Right renal pelvis (tissue), 4 donors: Measurements from ENCODE around the gene DMC1. TPM values are rescaled to one million over a fixed set of nuclear protein-coding genes. Genes with fewer than 3 reads are reported as not detected.
A peak's percentile ranks its signal among the peaks of the same experiment; 100 is the strongest.
"Not testable (repeated sequence)": the region's sequence is repeated elsewhere in the genome, so short reads cannot be mapped to it uniquely, and the experiment has no call there.

ENCODE experiments used
- DNase-seq, 4 donors: peaks; one replicate each; pipeline ENCODE4 v3.0.0-alpha.2; 2013; ENCODE audit warnings: low read depth in 4 of 4, low spot score in 3 of 4, missing footprints in 1 of 4
- polyA plus RNA-seq, 4 donors: library from polyadenylated mRNA; unstranded; fragments of 120-200 nt; gene quantifications; one replicate each; pipeline ENCODE4 v1.2.1, GENCODE V29; 2013; ENCODE audit not compliant: insufficient read length in 4 of 4

DMC1 gene
- 1 to 10 TPM; 4.1 to 5.3 (median 5.0) TPM for polyA plus RNA-seq

GRCh38 chr22:38569972-38570778 lies at the start of gene DMC1:
Gene DMC1, minus strand, starts transcription at chr22:38570183. Its CDS starts 1,927 bp downstream, at chr22:38568256.
- peak; percentile 78 to 87 (median 84) for DNase-seq

- no peak for DNase-seq
Measured at GRCh38 chr22:38618682-38619081, 48.7 kb upstream of the DMC1 start.

GRCh38 chr22:38618258-38618657 lies 48.3 kb upstream of the DMC1 start:
- no peak for DNase-seq

- DNase-seq, result not testable (repeated sequence)
Measured at GRCh38 chr22:38615064-38615405, 45.1 kb upstream of the DMC1 start.

GRCh38 chr22:38614332-38615063 lies 44.5 kb upstream of the DMC1 start:
- no peak for DNase-seq

GRCh38 chr22:38613588-38613987 lies 43.6 kb upstream of the DMC1 start:
- no peak for DNase-seq

- no peak for DNase-seq
Measured at GRCh38 chr22:38612217-38613006, 42.4 kb upstream of the DMC1 start.

GRCh38 chr22:38611559-38611958 lies 41.6 kb upstream of the DMC1 start:
- DNase-seq, result no peak

GRCh38 chr22:38610234-38610633 lies 40.3 kb upstream of the DMC1 start:
- no peak for DNase-seq

GRCh38 chr22:38608992-38609750 lies 39.2 kb upstream of the DMC1 start:
- peak in 1 of 4 donors; percentile 0 for DNase-seq

GRCh38 chr22:38607680-38608079 lies 37.7 kb upstream of the DMC1 start:
- DNase-seq, result no peak

- DNase-seq, result no peak
Measured at GRCh38 chr22:38602166-38602565, 32.2 kb upstream of the DMC1 start.

- DNase-seq, result no peak
Measured at GRCh38 chr22:38601221-38601764, 31.3 kb upstream of the DMC1 start.

- DNase-seq, result no peak
Measured at GRCh38 chr22:38599466-38599865, 29.5 kb upstream of the DMC1 start.

GRCh38 chr22:38582923-38583322 lies 12.9 kb upstream of the DMC1 start:
- DNase-seq, result not testable (repeated sequence)

- DNase-seq, result no peak
Measured at GRCh38 chr22:38578505-38578904, 8.5 kb upstream of the DMC1 start.

- DNase-seq, result peak in 1 of 4 donors; percentile 33
Measured at GRCh38 chr22:38572065-38572464, 2.1 kb upstream of the DMC1 start.

- no peak for DNase-seq
Measured at GRCh38 chr22:38570779-38571364, 889 bp upstream of the DMC1 start.

- DNase-seq, result no peak
Measured at GRCh38 chr22:38569181-38569971, 607 bp downstream of the DMC1 start.
